T follicular helper cell (primary cell): Measurements from ENCODE around the gene CDH13.

Experiments
- DNase-seq: peaks from one replicate; pipeline ENCODE4 v3.0.0-alpha.2; 2020; ENCODE audit warnings: low read depth

The CDH13 gene

GRCh38 chr16:82953517-82953916 is 326.7 kb downstream of the CDH13 start:
- no peak for DNase-seq

GRCh38 chr16:82954224-82954929 is 327.6 kb downstream of the CDH13 start:
- DNase-seq = no peak

GRCh38 chr16:82955741-82956348 is 329.1 kb downstream of the CDH13 start:
- DNase-seq = no peak

GRCh38 chr16:82957212-82957611 is 330.4 kb downstream of the CDH13 start:
- no peak for DNase-seq

- DNase-seq = no peak
Measured at GRCh38 chr16:82960918-82961317, 334.1 kb downstream of the CDH13 start.

- DNase-seq = no peak
Measured at GRCh38 chr16:82963653-82964052, 336.9 kb downstream of the CDH13 start.

- no peak for DNase-seq
Measured at GRCh38 chr16:82965808-82966207, 339.0 kb downstream of the CDH13 start.

GRCh38 chr16:82967424-82967823 is 340.7 kb downstream of the CDH13 start:
- no peak for DNase-seq

GRCh38 chr16:82971126-82971525 is 344.4 kb downstream of the CDH13 start:
- no peak for DNase-seq

- no peak for DNase-seq
Measured at GRCh38 chr16:82972331-82972919, 345.7 kb downstream of the CDH13 start.

GRCh38 chr16:82979406-82980111 is 352.8 kb downstream of the CDH13 start:
- DNase-seq = no peak

GRCh38 chr16:82980810-82981209 is 354.0 kb downstream of the CDH13 start:
- DNase-seq = no peak

- no peak for DNase-seq
Measured at GRCh38 chr16:82987767-82988166, 361.0 kb downstream of the CDH13 start.

- no peak for DNase-seq
Measured at GRCh38 chr16:82990155-82990554, 363.4 kb downstream of the CDH13 start.

GRCh38 chr16:82991410-82991809 is 364.6 kb downstream of the CDH13 start:
- DNase-seq = no peak

GRCh38 chr16:82991966-82992675 is 365.4 kb downstream of the CDH13 start:
- no peak for DNase-seq

- no peak for DNase-seq
Measured at GRCh38 chr16:82992786-82993185, 366.0 kb downstream of the CDH13 start.

GRCh38 chr16:82993415-82993814 is 366.6 kb downstream of the CDH13 start:
- DNase-seq = no peak

GRCh38 chr16:82993926-82994325 is 367.2 kb downstream of the CDH13 start:
- DNase-seq = no peak

- no peak for DNase-seq
Measured at GRCh38 chr16:82995286-82995923, 368.6 kb downstream of the CDH13 start.

- no peak for DNase-seq
Measured at GRCh38 chr16:82995924-82996441, 369.2 kb downstream of the CDH13 start.
